Pons (tissue), 1 donor: ENCODE data around the gene DNASE1L2.

Source experiments
- DNase-seq: peaks from one replicate; pipeline ENCODE4 v3.0.0-alpha.2; 2016; ENCODE audit warnings: low spot score

Gene DNASE1L2

GRCh38 chr16:2270588-2271470 lies 34.6 kb downstream of the DNASE1L2 start:
- no peak for DNase-seq

DNA sequence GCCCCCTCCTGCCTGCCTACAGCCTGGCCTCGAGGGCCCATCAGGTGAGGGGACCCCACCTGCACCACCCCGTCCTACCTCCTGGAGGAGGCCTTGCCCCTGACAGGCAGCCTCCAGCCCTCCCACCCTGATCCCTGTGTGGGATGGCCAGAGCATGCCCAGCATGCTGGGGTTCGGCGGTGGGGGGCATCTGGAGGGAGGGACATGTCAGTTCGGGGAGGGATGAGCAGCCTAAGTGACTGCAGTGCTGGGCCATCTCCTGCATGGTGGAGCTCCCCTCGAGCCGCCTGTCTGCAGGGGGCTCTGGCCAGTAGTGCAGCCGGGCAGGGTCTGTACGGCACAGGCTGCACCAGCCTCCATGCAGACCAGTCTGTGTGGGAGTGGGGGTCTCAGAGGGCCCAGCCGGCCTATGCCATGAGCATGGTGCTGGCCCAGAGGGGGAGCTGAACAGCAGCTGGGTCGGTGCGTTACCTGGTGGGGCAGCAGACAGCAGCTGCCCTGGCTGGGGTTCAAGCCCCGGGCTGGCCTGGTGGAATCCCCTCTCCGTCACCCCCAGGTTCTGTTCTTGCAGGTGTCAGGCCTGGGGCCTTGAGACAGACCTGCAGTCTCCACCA lies 35.7 kb downstream of the DNASE1L2 start:
- DNase-seq, result no peak

DNA sequence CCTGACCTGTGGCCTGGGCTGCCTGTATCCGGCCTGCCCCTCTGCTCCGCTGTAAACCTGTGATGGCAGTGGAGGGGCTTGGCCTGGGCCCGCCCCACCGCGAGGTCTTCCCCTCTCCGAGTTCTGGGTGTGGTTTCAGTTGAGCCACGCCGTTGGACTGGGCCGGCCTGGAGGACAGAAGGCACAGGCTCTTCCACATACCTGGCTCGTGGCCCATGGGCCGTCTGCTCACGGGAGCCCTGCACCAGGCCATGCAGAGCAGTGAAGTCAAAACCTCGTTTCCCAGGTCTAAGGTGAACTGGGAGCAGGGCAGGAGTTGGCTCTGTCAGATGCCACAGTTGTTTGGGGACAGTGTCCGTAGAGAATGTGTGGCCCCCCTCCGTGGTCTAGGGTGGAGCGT lies 37.2 kb downstream of the DNASE1L2 start:
- no peak for DNase-seq

GRCh38 chr16:2273931-2274330 lies 37.7 kb downstream of the DNASE1L2 start:
- no peak for DNase-seq

DNA sequence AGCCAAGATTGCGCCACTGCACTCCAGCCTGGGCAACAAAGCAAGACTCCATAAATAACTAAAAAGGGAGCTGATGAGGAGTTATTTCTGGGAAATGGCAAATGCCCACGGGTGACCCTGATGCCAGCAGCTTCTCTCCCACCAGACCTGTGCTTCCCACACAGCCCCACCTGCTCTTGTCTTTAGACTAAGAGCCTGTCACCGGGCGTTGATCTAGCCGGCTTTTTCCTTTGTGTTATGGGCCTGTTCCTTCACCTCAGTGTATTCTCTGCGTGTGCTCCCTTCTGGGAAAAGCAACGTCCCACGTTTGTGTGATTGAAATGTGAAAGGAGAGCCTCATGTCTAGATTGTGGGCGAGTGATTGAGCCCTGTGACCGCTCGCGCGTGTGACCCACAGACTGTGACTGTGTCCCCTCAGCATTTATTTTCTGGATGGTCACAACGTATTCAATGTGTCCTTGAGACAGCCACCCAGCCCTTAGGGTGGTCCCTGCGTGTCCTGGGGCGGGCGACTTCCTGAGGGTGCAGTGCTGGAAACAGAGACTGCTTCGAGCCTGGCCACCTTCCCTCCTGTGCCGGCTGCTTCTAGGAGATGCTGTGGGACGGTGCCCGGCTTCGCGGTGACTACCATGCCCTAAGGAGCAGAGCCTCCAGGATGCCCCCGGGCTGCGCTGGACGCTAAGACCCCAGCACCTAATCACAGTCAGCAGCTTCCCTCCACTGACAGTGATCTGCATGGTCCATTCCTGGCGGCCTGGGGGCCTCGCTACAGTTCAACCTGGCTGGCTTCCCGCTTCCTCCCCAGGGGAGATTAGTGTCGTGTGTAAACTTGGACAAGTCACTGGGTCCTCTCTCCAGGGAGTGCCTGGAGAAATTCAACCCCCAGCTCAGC lies 39.5 kb downstream of the DNASE1L2 start:
- no peak for DNase-seq

GRCh38 chr16:2276368-2277195 lies 40.3 kb downstream of the DNASE1L2 start:
- DNase-seq, result no peak

- no peak for DNase-seq
Measured at GRCh38 chr16:2277466-2278271, 41.4 kb downstream of the DNASE1L2 start.

- DNase-seq, result no peak
Measured at GRCh38 chr16:2278272-2278608, 42.0 kb downstream of the DNASE1L2 start.

- DNase-seq, result no peak
Measured at GRCh38 chr16:2278956-2279800, 42.9 kb downstream of the DNASE1L2 start.

DNA sequence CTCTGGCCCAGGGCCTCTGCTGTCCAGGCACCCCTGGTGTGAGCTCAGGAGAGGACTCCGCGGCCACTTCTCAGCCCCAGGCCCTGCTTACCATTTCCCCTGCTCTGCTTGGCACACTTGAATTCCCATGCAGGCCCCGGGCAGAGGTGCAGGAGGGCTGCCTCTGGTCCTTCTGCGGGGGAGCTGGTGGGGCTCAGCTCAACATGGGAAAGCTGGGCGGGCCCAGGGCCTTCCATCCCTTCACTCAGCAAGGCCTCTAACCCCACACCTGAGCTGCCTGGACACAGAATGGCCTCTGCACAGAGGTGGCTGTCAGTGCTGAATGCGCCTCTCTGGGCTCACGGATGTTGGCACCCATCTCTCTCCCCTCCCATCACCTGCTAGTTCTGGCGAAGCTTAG lies 44.2 kb downstream of the DNASE1L2 start:
- DNase-seq, result no peak

DNA sequence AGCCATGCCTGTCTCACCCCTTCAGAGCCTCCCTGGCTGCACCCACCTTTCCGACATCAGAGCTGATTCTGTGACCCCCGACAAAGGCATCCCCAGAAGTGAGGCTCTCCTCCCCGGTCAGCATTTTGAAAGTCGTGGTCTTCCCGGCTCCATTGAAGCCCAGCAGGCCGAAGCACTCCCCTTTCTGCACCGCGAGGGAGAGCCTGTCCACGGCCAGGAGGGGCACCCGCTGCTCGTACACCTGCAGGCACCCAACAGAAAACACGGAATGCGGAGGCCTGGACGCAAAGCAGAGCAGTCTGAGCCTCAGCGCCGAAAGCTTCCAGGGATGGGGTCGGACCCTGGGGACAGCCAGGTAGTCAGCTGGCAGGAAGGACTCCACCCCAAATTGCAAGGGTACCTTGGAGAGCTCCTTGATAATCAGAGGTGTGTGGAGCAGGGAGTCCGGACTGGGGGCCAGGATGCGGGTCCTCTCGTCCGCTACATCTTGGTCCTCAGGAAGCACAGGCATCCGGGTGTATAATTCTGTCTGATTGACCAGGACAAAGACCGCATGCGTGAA lies 44.8 kb downstream of the DNASE1L2 start:
- no peak for DNase-seq

GRCh38 chr16:2282262-2282661 lies 46.0 kb downstream of the DNASE1L2 start:
- DNase-seq, result no peak

- DNase-seq, result no peak
Measured at GRCh38 chr16:2282866-2283555, 46.8 kb downstream of the DNASE1L2 start.

DNA sequence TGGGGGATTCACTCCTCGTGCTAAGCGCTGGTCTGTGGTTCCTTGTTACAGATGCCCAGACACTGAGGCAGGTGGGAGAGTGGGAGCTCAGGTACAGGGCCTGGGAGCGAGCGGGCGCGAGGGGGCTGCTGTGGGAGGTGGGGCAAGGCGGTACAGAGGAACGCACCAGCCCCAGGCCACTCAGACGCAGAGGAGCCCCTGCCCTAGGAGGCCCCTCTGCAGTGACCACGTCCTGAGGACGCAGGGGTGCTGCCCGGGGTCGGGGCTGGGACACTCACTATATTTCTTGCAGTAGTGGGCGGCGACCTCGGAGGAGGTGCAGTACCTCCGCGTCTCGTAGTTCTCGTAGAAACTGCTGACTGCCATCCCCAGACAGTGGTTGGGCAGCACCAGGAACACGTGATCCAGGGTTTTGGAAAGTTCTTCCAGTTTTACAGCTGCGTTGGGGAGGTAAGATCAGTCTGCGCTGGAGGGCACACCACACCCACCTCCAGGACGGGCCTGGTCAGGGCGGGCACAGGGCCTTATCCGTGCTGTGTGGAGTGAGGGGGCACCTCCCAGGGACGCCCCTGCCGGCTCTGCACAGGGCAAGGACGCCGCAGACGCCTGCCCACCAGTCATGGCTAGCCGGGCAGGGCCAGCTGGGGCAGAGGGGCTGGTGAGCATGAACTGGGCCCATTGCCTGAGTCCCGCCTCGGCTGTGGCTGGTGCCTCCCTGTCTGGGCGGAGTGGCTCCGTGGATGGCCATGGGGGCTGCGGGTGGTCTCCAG lies 47.9 kb downstream of the DNASE1L2 start:
- no peak for DNase-seq

DNA sequence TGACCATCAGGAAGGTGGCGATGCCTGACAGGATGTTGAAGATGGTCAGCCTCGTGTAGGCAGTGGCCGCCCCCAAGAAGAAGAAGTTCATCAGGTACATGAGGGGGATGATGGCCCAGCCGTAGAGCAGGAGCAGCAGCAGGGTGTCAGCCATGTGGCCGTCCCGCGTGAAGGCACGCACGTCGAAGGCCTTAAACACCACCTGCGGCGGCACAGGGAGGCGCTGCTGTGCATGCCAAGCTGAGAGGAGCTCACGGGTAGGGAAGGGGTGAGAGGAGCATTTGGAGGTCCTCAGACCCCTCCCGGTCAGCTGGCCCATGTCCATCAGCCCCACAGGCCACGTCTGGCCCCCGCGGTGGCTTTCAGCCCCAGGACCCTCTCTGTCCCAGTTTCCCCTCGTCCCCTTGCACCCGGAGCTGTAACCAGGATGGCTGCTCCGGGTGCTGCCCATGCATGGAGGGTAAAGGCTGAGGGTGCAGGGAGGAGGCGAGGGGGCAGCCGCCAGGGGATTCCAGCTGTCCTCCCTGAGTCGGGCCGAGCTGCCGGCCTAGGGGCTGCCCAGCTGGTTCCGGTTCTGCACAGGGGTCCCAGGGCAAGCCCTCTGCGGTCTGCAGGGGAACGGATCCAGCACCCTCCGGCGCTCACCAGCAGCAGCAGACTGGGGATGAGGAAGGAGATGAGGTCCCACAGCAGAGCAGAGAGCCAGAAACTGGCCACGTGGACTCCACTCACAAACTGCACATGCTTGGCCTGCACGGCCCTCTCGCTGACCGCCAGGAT lies 48.7 kb downstream of the DNASE1L2 start:
- no peak for DNase-seq

DNA sequence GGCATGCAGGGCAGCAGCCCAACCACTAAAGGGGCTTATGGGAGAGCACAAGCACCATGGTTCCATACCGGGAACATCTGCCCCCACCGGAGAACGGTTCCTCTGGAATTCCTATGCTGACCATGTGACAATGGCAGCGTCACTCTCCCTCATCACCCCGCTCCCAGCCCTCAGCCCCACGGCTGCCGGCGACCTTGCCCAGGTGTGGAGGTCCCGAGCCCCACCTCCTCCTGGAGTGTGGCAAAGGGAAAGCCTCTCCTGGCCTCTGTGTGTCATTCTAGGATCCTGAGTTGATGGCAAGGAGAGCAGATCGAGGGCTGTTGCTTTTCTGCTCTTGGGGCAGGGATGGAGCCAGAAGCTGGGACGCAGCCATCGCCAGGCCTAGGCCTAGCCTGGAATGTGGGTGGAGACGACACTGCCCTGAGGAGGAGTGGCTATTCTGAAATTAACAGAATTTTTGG lies 49.5 kb downstream of the DNASE1L2 start:
- no peak for DNase-seq

GRCh38 chr16:2286550-2286949 lies 50.3 kb downstream of the DNASE1L2 start:
- no peak for DNase-seq
